Measurements from ENCODE around the gene ETV6.

Gene ETV6

GRCh38 chr12:11746940-11747716 lies 97.7 kb downstream of the ETV6 start:
- Histone ChIP-seq H3K27ac (peak overlapping the region in 3 of 21 experiments; percentile 16 to 67 (median 42)), H3K4me3 (no peak overlapping the region)

- H3K27ac ChIP-seq, result peak overlapping the region in 1 of 21 experiments; percentile 2
- H3K4me3 ChIP-seq, result no peak overlapping the region
Measured at GRCh38 chr12:11747969-11748368, 98.5 kb downstream of the ETV6 start.

- H3K27ac ChIP-seq, result peak overlapping the region in 2 of 21 experiments; percentile 2 to 73
- no peak overlapping the region for H3K4me3 ChIP-seq
Measured at GRCh38 chr12:11748903-11749302, 99.4 kb downstream of the ETV6 start.

- Histone ChIP-seq H3K27ac (peak overlapping the region in 13 of 21 experiments; percentile 6 to 75 (median 51)), H3K4me3 (no peak overlapping the region)
Measured at GRCh38 chr12:11749943-11750690, 100.6 kb downstream of the ETV6 start.

- H3K27ac ChIP-seq, result peak overlapping the region in 11 of 21 experiments; percentile 3 to 60 (median 39)
- no peak overlapping the region for H3K4me3 ChIP-seq
Measured at GRCh38 chr12:11752403-11753149, 103.1 kb downstream of the ETV6 start.

GRCh38 chr12:11753150-11753499 lies 103.7 kb downstream of the ETV6 start:
- peak overlapping the region in 8 of 21 experiments; percentile 3 to 60 (median 46) for H3K27ac ChIP-seq

GRCh38 chr12:11753826-11754225 lies 104.4 kb downstream of the ETV6 start:
- Histone ChIP-seq H3K27ac (peak overlapping the region in 4 of 21 experiments; percentile 13 to 50 (median 36)), H3K4me3 (no peak overlapping the region)

More at GRCh38 chr12:11753150-11753499, 103.7 kb downstream of the ETV6 start:
- no peak overlapping the region for H3K4me3 ChIP-seq

GRCh38 chr12:11754256-11754655 lies 104.8 kb downstream of the ETV6 start:
- Histone ChIP-seq H3K27ac (peak overlapping the region in 2 of 21 experiments; percentile 26 to 43), H3K4me3 (no peak overlapping the region)

- H3K4me3 ChIP-seq, result no peak overlapping the region
- peak overlapping the region in 10 of 21 experiments; percentile 0 to 52 (median 33) for H3K27ac ChIP-seq
Measured at GRCh38 chr12:11755302-11755930, 105.9 kb downstream of the ETV6 start.

- H3K4me3 ChIP-seq, result no peak overlapping the region
- H3K27ac ChIP-seq, result peak overlapping the region in 8 of 21 experiments; percentile 10 to 50 (median 33)
Measured at GRCh38 chr12:11756022-11756421, 106.5 kb downstream of the ETV6 start.

- H3K27ac ChIP-seq, result peak overlapping the region in 7 of 21 experiments; percentile 8 to 50 (median 33)
Measured at GRCh38 chr12:11756523-11756922, 107.0 kb downstream of the ETV6 start.

GRCh38 chr12:11757095-11757494 lies 107.6 kb downstream of the ETV6 start:
- H3K4me3 ChIP-seq, result no peak overlapping the region
- peak overlapping the region in 2 of 21 experiments; percentile 65 to 69 for H3K27ac ChIP-seq

More at GRCh38 chr12:11756523-11756922, 107.0 kb downstream of the ETV6 start:
- no peak overlapping the region for H3K4me3 ChIP-seq

- H3K4me3 ChIP-seq, result no peak overlapping the region
Measured at GRCh38 chr12:11757531-11757930, 108.1 kb downstream of the ETV6 start.

GRCh38 chr12:11758087-11758486 lies 108.6 kb downstream of the ETV6 start:
- Histone ChIP-seq H3K27ac (peak overlapping the region in 18 of 21 experiments; percentile 2 to 77 (median 56)), H3K4me3 (no peak overlapping the region)

More at GRCh38 chr12:11757531-11757930, 108.1 kb downstream of the ETV6 start:
- H3K27ac ChIP-seq, result peak overlapping the region in 15 of 21 experiments; percentile 2 to 77 (median 65)

GRCh38 chr12:11758510-11759493 lies 109.3 kb downstream of the ETV6 start:
- peak overlapping the region in 17 of 21 experiments; percentile 18 to 77 (median 60) for H3K27ac ChIP-seq
- H3K4me3 ChIP-seq, result no peak overlapping the region

GRCh38 chr12:11759494-11759878 lies 110.0 kb downstream of the ETV6 start:
- Histone ChIP-seq H3K4me3 (no peak overlapping the region), H3K27ac (peak overlapping the region in 9 of 21 experiments; percentile 2 to 77 (median 60))

GRCh38 chr12:11759899-11760298 lies 110.4 kb downstream of the ETV6 start:
- Histone ChIP-seq H3K4me3 (no peak overlapping the region), H3K27ac (peak overlapping the region in 10 of 21 experiments; percentile 2 to 77 (median 55))
